Measurements from ENCODE around the gene GOT1.

GOT1 gene

DNA sequence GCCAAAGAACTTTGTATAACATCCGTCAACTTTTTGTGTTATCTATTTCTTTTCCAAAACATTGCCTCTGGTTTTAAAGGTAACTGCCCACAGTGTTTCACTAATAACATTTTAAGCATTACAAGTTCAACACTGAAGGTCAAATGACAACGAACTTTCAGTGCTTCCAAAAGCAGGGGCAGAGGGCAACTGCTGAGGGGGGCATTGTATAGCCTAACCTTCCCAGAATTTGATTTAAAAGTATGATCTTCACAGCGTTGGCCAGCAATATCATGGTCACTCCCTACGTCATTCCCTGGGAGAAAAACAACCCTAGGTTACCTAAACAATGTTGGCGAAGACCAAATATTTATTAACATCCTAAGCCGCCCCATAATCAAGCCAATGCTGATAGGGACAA lies 2.5 kb upstream of the GOT1 start:
- no peak for FAIRE-seq

DNA sequence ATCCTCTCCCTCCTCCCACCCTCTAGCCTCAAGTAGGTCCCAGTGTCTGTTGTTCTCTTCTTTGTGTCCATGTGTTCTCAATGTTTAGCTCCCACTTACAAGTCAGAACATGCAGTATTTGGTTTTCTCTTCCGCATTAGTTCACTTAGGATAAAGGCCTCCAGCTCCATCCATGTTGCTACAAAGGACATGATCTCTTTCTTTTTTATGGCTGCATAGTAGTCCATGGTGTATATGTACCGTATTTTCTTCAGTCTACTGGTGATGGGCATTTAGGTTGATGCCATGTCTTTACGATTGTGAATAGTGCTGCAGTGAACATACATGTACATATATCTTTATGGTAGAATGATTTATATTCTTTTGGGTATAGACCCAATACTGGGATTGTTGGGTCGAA lies 1.6 kb upstream of the GOT1 start:
- FAIRE-seq, result no peak

DNA sequence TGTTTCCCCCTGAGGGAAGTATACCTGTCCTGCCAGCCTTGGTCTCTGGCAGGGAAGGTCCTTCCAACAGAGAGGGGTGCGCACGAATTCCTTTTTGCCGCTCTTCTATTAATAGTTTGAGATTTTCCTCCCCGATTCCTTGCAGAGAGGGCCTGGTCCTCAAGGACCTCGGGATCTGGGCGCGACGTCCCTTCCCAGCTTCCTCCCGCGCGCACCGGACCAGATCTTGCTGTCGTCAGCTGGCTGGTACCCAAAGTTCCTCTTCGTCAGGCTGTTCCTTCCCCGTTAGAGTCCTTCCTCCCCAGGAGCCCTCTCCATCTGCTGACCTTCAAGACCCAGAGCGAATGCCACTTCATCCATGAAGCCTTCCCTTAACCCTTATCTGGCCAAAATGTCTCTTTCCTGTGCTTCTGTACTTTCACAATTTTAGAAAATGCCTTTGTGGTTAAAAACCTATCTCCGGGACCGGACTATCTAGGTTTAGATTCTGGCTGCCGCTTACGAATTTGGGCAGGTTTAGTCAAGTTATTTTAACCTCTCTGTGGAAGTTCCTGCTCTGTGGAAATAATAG lies 851 bp upstream of the GOT1 start:
- no peak for FAIRE-seq

DNA sequence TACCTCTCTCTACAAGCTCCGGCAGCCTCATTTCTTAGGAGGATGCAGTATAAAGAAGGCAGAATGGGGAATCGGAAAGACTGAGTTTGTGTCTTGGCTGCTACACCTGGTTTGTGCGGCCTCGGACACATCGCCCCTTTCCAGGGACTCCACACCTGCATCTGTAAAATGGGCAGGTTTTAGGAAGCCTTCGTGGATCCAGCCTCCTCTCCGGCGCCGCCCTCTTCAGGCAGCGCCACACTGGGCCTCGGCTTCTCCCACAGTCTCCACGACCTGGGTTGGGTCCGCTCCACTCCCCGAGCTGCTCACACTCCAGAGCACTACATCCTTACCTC lies 341 bp downstream of the GOT1 start:
- FAIRE-seq, result no peak

DNA sequence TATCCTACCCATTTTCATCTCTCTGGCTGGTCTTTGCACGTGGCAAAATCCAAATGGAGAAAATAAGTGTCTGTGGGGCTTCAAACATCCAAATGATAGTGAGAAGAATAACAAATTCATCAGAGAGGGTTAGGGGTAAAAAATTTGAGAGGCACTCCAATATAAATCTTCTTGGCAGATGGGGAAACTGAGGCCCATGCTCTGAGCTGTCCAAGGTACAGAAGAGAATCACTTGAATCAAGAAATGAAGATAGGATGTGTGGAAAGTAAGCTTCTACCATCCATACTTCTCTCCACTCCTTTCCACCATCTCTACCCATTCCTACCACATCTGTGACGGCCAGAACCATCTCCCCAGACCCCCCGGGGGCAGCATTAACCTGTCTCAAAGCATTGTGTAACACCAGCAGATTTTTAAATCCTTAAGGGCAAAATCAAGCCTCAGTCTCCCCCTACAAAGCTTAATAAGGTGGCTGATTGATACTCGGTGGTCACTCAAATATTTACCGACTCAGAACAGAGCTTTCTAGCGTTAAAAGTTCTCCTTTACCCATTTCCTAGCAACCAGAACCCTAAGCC lies 818 bp downstream of the GOT1 start:
- no peak for FAIRE-seq

DNA sequence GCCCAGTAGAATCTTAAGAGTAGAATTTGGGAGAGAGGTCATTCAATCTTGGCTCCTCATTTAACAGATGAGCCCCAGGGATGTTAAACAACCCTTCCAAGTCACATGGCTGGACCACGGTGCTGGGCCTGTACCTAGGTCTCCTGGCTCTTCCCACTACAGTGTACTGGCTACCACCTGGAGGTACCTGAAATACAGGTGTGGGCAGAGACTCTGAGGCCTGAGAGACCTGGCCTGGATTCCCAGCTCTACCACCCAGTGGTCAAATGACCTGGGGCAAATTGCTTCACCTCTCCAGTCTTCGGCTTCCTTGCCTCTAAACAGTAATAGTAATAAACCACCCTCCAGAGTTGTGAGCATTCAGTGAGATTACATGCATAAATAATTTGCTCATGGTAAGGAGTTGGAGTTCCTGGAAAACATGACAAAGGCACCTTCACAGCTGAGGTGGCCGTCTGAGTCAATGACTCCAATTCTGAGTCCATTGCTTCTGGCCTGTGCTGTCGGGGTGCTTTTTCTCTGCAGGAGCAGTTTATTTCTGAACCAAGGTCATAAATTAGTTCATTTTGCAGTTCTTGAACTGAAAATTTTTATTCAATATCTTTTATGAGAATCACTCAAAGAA lies 2.7 kb downstream of the GOT1 start:
- FAIRE-seq, result no peak

DNA sequence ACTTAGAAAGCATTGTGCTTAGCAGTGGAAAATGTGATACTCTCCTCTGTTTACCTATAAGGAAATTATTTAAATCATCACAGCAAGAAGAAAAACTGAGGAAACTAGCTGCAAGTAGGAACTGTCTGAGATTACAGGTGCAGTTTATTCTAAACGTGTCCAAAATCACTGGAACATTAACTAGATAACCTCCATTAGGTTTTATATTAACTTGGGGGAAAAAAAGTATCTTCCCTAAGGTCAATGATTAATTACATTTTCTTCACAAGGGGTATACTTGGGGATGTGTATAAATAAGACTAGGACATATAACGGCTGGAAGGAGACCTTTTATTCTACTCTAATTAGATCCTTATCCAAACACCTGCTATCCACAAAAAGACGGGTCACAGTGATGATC lies 3.7 kb downstream of the GOT1 start:
- no peak for FAIRE-seq

DNA sequence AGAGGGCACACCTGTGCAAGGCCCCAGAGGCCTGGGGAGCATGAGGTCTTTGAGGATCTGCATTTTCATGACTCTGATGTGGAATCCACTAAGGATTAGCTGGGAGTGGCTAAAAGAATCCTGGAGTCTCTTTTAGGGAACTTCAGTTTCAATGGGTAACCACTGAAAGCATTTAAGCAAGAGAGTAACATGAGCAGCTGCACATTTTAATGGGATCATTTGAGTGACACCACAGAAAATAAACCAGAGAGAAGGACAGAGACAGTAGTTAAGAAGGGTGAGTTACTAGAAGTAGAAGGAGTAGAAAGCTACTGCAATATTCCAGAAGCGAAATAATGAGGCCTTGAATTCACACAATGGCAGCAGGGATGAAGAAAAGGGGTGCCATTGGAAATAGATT lies 5.2 kb downstream of the GOT1 start:
- no peak for FAIRE-seq

DNA sequence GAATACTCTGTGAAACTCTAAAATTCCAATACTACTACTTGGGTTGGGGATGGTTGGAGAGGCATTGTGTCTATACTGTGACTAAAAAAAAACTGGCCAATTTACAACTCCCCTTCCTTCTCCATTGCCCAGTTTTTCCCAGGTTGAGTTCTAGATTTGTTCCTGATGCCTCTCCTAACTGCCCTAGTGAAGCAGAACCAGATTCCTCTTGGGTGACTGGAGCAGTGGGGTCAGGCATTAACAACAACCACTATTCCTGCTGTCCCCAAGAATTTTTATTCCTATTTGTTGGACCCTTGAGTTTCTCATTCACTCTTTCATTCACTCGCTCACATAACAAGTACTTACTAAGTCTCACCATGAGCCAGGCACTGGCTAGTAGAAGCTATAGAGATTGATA lies 5.8 kb downstream of the GOT1 start:
- no peak for FAIRE-seq

DNA sequence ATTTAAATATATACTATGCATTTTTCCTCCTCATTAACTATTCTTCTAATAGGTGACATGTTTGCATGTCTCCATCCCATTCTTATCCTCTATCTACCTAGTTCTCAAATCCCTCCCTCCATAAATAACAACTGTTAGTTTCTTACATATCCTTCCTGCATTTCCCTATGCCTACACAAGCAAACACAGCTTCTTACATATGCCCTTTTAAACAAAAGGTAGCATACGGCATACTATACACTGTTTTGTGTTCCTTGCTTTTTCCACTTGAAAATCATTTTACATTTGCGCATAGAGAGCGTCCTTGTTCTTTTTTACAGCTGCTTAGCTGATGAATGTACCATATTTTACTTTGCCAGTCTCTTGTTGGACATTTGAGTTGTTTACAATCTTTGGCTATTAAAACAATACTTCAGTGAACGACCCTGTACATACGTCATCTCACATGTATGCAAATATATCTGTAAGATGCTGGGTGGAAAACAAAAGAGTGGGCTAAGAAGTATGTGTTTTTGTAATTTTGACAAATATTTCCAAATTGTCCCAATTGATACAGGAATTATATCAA lies 7.8 kb downstream of the GOT1 start:
- FAIRE-seq, result no peak

DNA sequence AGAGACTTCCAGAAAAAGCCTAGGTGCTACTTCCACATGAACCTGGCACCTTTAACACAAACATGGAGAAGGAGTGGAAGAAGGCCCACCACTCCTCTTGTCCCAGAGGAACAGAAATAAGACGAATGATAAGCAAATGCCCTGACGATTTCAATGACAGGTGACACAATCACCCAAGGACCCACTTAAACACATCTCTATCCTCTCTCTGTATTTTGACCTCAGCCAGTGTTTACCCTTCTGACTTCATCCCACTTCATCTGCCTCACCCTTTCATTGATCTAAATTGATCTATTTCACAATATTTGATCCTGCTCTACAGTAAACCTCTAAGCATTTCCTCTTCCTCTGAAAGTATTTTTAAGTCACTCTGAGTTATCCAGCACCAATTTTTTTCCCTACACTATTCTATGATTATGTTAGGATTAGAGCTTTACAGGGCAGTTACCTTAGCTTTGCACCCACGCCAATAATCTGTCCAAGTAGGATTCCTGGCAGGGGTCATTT lies 9.1 kb downstream of the GOT1 start:
- FAIRE-seq, result no peak

DNA sequence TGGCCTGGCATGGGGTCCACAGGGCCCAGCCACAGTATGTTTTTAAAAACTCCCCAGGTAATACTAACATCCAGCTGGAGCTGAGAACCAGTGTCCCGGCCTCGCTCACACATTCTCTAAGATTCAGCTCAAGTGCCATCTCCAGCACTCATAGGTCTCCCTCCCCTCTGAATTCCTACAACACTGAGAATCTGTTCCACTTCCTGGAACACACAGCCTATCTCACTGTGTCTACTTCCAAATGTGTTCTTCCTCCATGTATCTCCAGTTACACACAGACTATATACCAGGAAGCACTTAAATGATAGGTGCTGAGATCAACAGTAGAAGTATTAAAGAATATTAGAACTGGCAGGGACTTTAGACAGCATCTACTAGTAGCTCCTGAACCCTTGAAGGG lies 10.7 kb downstream of the GOT1 start:
- FAIRE-seq, result no peak

DNA sequence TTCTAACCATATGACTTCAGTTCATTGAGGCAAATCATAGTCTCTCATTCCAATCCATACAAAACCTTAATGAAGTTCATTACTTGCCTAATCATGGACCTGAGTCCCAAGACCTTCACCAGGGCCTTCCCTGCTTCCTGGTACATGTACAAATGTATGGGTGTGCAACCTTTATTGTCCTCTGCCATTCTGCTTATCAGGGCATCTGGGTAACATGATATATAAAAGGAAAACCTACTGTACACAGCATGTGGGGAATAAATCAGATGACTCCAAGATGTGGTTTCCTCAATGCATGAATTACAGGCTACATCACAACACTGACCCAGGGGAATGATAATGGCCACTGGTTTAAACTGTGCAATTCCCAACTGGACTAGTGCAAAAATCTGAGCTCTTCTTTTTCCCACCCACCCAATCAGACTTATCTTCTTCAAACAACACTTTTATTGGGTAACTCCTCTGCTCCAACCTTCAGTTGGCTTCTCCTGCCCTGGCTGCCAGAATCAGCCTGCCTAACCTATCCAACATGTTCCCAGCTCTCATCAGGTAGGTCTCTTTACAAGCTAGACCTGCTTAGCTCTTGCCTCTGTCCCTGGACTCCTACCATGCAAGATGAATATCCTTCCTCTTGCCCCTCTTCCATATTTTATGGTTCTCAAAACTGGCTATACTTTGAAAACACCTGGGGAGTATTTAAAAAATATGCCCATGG lies 11.4 kb downstream of the GOT1 start:
- no peak for FAIRE-seq

DNA sequence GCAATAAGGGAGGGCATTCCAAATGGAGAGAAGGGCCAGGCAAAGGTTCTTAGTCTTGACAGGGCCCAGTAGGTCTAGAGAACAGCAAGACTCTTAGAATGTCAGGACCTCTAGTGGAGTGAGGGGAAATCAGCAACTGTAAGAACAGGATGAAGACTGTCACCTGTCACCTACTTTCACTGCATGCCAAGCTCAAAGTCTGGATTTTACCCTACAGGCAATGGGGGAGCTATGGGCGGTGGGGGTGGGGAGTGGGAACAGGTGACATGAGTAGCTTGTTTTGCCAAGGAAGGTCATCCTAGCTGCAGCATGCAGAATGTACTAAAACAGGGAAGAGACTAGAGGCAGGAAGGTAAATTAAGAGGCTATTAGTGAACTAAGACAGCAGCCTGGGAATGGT lies 18.3 kb downstream of the GOT1 start:
- no peak for FAIRE-seq

DNA sequence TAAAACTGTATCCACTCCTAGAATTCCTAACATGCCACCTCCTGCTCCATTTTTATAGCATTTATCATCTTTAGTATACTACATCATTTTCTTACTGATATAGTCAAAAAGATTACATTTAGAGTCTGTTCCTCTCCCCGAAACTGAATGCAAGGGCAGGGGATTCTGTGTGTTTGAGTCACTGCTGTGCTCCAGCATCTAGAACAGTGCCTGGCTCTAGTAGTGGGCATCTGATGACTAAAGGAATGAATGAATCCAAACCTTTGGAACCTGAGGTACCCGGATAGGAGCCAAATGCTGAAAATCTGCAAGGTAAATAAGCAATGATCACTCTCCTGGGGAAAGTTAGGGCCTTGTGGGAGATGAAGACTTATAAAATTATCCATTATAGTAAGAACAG lies 18.9 kb downstream of the GOT1 start:
- FAIRE-seq, result no peak

DNA sequence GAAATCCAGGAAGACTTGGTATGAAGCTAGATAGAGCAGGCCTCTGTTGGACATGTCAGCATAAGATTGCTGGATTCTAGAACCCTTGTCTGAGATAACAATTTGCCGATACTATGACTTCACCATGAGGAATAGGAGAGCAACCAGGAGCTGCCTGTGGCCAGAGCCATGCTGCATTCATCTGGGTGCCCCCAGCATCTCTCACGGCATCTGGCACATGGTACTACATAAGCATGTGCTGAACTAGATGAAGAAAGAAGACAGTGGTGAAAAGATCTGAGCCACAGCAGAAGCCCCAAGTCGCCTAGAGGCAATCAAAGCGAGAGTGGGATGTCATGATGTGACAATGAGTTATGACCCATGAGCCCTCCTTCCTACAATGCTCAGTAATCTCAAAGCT lies 19.5 kb downstream of the GOT1 start:
- no peak for FAIRE-seq

DNA sequence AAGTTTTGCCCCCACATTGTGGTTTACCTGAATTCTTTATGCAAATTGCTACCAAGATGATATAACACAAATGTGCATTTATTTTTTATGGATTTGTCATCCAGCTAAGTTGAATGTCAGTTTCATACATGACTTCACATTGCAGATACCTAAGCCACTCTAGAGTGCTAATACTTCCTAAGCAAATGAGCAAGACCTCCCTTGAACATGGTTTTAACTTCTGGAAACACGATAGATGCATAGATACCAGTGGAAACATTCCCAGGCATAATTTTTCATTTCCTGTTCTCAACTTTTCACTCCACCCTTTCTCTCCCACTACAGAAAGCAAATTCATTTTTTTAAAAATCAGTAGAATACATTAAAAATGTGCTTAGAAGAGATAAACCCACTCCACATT lies 20.3 kb downstream of the GOT1 start:
- FAIRE-seq, result no peak

DNA sequence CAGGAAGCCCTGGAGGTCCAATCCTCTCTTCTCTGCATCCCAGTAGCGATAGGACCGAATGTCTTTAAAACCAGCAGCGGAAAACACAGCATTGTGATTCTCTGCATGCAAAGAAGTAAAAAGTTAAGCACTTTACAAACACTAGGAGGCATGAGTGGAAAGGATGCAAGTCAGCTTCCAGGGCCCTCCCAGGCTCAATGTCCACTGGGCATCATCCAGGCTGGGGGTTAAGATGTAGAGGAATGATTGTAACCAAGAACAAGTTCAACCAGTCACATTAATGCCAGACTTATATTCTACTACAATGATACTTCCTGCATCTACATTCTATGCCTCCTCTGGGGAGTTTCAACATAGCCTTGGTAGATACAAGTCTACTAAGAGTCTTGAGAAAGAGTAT lies 24.3 kb downstream of the GOT1 start:
- FAIRE-seq, result no peak

DNA sequence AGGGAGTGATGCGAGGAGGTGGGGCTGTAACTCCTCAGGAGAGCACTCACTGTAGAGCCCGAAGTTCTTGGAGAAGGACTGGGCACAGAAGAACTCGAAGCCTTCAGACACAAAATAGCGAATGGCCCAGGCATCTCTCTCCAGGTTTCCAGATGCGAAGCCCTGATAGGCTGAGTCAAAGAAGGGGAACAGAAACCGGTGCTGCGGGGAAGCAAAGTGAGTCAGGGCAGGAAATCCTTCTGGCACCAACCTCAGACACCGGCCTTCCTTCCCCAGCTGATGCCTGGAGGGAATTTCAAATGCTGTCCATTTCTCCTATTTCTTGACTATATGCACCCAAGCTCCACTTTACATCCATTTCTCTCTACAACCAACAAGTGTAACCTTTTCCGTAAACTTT lies 26.8 kb downstream of the GOT1 start:
- no peak for FAIRE-seq

DNA sequence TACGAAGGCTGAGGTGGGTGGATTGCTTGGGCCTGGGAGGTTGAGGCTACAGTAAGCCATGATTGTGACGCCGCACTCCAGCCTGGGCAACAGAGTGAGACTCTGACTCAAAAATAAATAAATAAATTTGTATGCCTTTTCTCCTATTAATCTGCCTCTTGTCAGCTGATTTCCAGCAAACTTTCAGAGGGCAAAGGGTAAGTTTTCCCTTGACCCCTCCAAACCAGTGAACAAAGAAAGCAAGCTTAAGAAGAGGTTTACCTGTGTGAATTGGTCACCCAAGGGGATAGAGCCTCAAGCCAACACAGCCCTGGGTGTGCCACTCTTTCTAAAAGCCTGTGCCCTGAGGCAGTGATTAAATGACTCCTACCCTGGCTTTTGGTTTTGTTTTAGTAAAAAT lies 30.8 kb downstream of the GOT1 start:
- FAIRE-seq, result no peak

DNA sequence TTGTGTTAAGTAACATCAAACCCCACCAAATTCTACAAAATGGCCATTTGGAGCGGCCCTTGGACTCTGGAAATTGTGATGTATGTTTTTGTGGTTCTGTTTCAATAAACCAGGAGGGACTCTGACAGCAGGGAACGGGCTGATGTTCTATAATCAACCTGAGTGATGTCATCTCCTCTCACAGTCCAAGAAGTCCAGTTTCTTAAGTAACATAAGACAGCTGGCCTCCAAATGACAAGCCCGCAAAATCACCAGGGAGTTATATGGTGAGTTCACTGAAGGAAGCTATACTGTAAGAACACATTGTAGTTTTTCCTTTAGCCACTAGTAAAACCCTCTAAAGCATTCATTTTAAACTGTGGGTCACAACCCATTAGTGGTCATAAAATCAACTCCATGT lies 34.0 kb downstream of the GOT1 start:
- no peak for FAIRE-seq

DNA sequence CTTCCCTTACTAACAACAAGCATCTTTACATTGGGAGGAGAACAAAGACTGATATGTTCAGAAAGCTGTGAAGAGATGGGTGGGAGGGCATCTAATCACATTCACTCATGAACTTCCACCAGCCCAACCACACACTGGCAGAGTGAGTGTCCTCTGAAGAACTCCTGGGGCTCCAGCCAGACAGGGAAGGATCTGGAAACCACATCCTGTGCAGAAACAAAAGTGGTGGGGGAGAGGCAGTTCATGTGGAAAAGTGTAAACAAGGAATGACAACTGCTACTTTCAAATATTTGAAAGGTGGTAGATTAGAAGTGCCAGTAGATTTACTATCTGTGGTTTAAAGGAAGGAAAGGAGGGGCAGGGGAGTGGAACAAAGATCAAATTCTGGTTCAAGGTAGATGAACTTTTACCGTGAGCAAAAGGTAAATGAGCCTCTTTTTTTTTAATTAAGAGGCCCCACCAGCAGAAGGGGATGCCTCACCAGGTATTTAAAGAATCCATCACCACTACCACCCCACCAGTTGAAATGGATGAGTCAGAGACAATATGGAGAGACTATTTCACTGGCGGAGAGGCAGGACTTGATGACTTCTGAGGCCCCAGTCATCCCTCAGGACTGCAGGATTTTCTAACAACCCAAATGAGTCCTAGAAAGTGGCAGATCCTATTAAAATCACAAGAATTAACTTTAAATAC lies 34.5 kb downstream of the GOT1 start:
- FAIRE-seq, result no peak

DNA sequence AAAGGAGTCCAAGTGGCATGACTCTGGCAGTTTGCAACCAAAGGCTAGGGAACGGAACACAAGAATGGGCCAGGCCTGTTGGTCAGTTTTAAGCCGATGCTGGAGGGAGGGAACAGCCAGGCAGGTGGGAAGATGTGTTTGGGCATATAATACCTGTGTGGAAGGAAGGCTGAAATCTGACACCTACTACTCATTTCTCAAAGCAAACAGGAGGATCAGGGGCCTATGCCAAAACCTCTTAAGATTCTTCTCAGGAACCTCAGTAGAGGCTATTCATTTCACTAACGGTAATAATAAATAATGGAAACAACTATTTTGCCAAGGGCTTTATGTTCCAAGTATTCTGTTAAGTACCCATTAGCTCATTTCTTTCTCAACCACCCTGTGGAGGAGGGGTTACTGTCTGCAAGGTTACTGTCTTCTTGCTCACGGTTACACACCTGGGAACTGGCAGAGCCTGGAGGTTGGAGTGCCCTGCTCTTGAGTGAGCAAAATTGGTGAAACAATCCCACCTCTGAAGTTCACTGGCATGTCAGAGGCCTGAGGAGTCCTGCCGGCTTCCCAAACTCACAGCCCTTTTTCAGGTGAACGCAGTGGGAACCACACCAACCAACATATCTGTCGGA lies 35.5 kb downstream of the GOT1 start:
- no peak for FAIRE-seq
